Endodermal cell (in vitro differentiated cells): ENCODE results near the gene ZMYM2. TPM values are rescaled to one million over a fixed set of nuclear protein-coding genes. Genes with fewer than 3 reads are reported as not detected.

Experiments used
- DNase-seq: peaks from one replicate; pipeline ENCODE4 v3.0.0-alpha.2; 2017
- H3K27ac ChIP-seq: 2 replicates; pipeline ENCODE4 v1.5.1; 2013; ENCODE audit warnings: mild to moderate bottlenecking, low read depth, low read length, moderate library complexity
- H3K27me3 ChIP-seq: 2 replicates; pipeline ENCODE4 v1.6.1; 2013; ENCODE audit warnings: mild to moderate bottlenecking, low read length, moderate library complexity; ENCODE audit not compliant: insufficient read depth, control insufficient read depth, poor library complexity, severe bottlenecking
- H3K36me3 ChIP-seq: 2 replicates; pipeline ENCODE4 v1.7.0; 2013; ENCODE audit warnings: mild to moderate bottlenecking, low read length, moderate library complexity; ENCODE audit not compliant: control insufficient read depth, insufficient read depth
- H3K4me1 ChIP-seq: one replicate; pipeline ENCODE4 v1.7.0; 2013; ENCODE audit warnings: low read length; ENCODE audit not compliant: control insufficient read depth, insufficient read depth
- H3K4me3 ChIP-seq: 2 replicates; pipeline ENCODE4 v1.5.1; 2013; ENCODE audit warnings: mild to moderate bottlenecking, low read length, moderate library complexity
- H3K9ac ChIP-seq: 2 replicates; pipeline ENCODE4 v1.6.1; 2013; ENCODE audit warnings: mild to moderate bottlenecking, low read length, moderate library complexity; ENCODE audit not compliant: poor library complexity, severe bottlenecking; ENCODE audit errors: extremely low read depth
- H3K9me3 ChIP-seq: 2 replicates; pipeline ENCODE4 v1.6.1; 2013; ENCODE audit warnings: mild to moderate bottlenecking, low read length, moderate library complexity; ENCODE audit not compliant: control insufficient read depth
- H3K27ac Mint-ChIP-seq: 2 replicates; pipeline ENCODE4 v1.8.0; 2020; ENCODE audit warnings: mixed read lengths
- H3K27me3 Mint-ChIP-seq: 2 replicates; pipeline ENCODE4 v1.8.0; 2021; ENCODE audit warnings: mild to moderate bottlenecking, mixed read lengths; ENCODE audit not compliant: insufficient read depth
- H3K36me3 Mint-ChIP-seq: 2 replicates; pipeline ENCODE4 v1.8.0; 2020; ENCODE audit warnings: low read depth, mixed read lengths
- H3K4me1 Mint-ChIP-seq: 2 replicates; pipeline ENCODE4 v1.8.0; 2020; ENCODE audit warnings: mixed read lengths
- H3K4me3 Mint-ChIP-seq: 2 replicates; pipeline ENCODE4 v1.8.0; 2020; ENCODE audit warnings: mild to moderate bottlenecking, moderate library complexity, mixed read lengths
- H3K9me3 Mint-ChIP-seq: 2 replicates; pipeline ENCODE4 v1.8.0; 2020; ENCODE audit warnings: mild to moderate bottlenecking, mixed read lengths
- CTCF ChIP-seq: fragments of 200-600 bp; sonication (generic); conservative IDR thresholded peaks from 2 replicates; pipeline ENCODE4 v1.5.0; 2021; ENCODE audit warnings: antibody characterized with exemption, mild to moderate bottlenecking
- WGBS, 2 experiments: methylation state at CpG; one replicate each; pipeline versions ENCODE4 v1.1.5 to v1.1.7; 2013; ENCODE audit warnings: missing lambda C conversion rate in 2 of 2, mixed read lengths in 1 of 2; ENCODE audit not compliant: insufficient coverage in 1 of 2, insufficient read length in 1 of 2; 5-methylcytosine and 5-hydroxymethylcytosine counted together
- total RNA-seq, 2 donors: library from RNA; stranded (reverse); fragmentation: NEBNext Ultra II Directional in 1 of 2; extraction: Animal tissue kit (Norgen Biotek cat#: 25700) in 1 of 2; gene quantifications; 2 replicates in 1 of 2; 3 replicates in 1 of 2; pipeline ENCODE4 v1.2.1, GENCODE V29; 2021

Gene ZMYM2
- total RNA-seq, 2 donors from 2014 or later = 200 to 207 TPM

GRCh38 chr13:19927117-19927748, 31.3 kb upstream of the ZMYM2 start:
- Mint-ChIP-seq H3K27me3 (no peaks in the 10 kb centered on the region), H3K4me3 (no peak overlapping the region), H3K4me1 (no peaks in the 10 kb centered on the region), H3K36me3 (no peaks in the 10 kb centered on the region), H3K9me3 (no peaks in the 10 kb centered on the region), H3K27ac (no peak overlapping the region)
- DNase-seq = no peak
- no peak overlapping the region for H3K4me3 ChIP-seq
- H3K9ac ChIP-seq = no peak overlapping the region
- no peaks in the 10 kb centered on the region for H3K27me3 ChIP-seq
- H3K9me3 ChIP-seq = no peaks in the 10 kb centered on the region
- 80 to 81% methylated on average over 1 to 4 of the region's 4 CpGs for WGBS, 2 experiments
- H3K36me3 ChIP-seq = no peaks in the 10 kb centered on the region
- no peak overlapping the region for H3K27ac ChIP-seq
- TF ChIP-seq CTCF = peak; percentile 67
- H3K4me1 ChIP-seq = no peaks in the 10 kb centered on the region

GRCh38 chr13:19940106-19940505, 18.4 kb upstream of the ZMYM2 start:
- no peak overlapping the region for H3K27ac ChIP-seq
- no peaks in the 10 kb centered on the region for H3K36me3 ChIP-seq
- Mint-ChIP-seq H3K36me3 (no peaks in the 10 kb centered on the region), H3K4me1 (no peaks in the 10 kb centered on the region), H3K27ac (no peak overlapping the region), H3K9me3 (no peaks in the 10 kb centered on the region), H3K27me3 (no peaks in the 10 kb centered on the region), H3K4me3 (no peak overlapping the region)
- TF ChIP-seq CTCF = no peak
- no peak for DNase-seq
- H3K27me3 ChIP-seq = no peaks in the 10 kb centered on the region
- WGBS, 2 experiments = 80 to 93% methylated on average over 1 of the region's 1 CpG
- no peaks in the 10 kb centered on the region for H3K9me3 ChIP-seq
- H3K9ac ChIP-seq = no peak overlapping the region
- no peaks in the 10 kb centered on the region for H3K4me1 ChIP-seq
- no peak overlapping the region for H3K4me3 ChIP-seq

GRCh38 chr13:19950374-19950773, 8.2 kb upstream of the ZMYM2 start:
- H3K9me3 Mint-ChIP-seq = no peaks in the 10 kb centered on the region

More at GRCh38 chr13:19950374-19950773, 8.2 kb upstream of the ZMYM2 start:
- Mint-ChIP-seq H3K36me3 (no peaks in the 10 kb centered on the region), H3K27ac (no peak overlapping the region), H3K4me1 (no peaks in the 10 kb centered on the region), H3K4me3 (no peak overlapping the region), H3K27me3 (no peaks in the 10 kb centered on the region)
- no peaks in the 10 kb centered on the region for H3K4me1 ChIP-seq
- H3K9me3 ChIP-seq = no peaks in the 10 kb centered on the region
- H3K27me3 ChIP-seq = no peaks in the 10 kb centered on the region
- TF ChIP-seq CTCF = no peak
- WGBS, 2 experiments = 84 to 90% methylated on average over 3 to 6 of the region's 7 CpGs
- DNase-seq = no peak
- no peak overlapping the region for H3K4me3 ChIP-seq
- no peaks in the 10 kb centered on the region for H3K36me3 ChIP-seq
- H3K9ac ChIP-seq = no peak overlapping the region
- no peak overlapping the region for H3K27ac ChIP-seq
